ENCODE data around the gene FASTKD1.

The FASTKD1 gene

DNA sequence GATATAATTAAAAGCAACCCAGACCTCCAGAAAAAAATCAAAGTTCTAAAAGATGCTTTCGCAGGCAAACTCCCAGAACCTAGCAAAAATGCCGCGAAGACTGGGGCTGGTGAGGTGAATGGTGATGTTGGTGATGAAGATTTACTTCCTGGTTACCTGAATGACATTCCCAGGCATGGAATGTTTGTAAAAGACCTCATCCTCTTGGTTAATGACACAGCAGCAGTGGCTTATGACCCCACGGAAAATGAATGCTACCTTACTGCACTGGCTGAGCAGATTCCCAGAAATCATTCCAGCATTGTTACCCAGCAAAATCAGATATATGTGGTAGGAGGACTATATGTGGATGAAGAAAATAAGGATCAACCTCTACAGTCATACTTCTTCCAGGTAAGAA, 63.2 kb downstream of the FASTKD1 start (continued):
- no peak for TF ChIP-seq ZNF785 (tag by site-specific recombination; IDR thresholded peaks at IDR 0.05)
- TF ChIP-seq ZFHX2 (tag by site-specific recombination; conservative IDR thresholded peaks at IDR 0.05), result no peak
- TF ChIP-seq ZNF549 (tag by site-specific recombination; IDR thresholded peaks at IDR 0.05), result no peak
- TF ChIP-seq, protein P1, sequence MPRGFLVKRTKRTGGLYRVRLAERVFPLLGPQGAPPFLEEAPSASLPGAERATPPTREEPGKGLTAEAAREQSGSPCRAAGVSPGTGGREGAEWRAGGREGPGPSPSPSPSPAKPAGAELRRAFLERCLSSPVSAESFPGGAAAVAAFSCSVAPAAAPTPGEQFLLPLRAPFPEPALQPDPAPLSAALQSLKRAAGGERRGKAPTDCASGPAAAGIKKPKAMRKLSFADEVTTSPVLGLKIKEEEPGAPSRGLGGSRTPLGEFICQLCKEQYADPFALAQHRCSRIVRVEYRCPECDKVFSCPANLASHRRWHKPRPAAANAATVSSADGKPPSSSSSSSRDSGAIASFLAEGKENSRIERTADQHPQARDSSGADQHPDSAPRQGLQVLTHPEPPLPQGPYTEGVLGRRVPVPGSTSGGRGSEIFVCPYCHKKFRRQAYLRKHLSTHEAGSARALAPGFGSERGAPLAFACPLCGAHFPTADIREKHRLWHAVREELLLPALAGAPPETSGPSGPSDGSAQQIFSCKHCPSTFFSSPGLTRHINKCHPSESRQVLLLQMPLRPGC (tag by site-specific recombination; IDR thresholded peaks at IDR 0.05), result no peak
- TF ChIP-seq ZNF76 (tag by site-specific recombination; IDR thresholded peaks at IDR 0.05; ENCODE audit: borderline replicate concordance, low read depth), result no peak

DNA sequence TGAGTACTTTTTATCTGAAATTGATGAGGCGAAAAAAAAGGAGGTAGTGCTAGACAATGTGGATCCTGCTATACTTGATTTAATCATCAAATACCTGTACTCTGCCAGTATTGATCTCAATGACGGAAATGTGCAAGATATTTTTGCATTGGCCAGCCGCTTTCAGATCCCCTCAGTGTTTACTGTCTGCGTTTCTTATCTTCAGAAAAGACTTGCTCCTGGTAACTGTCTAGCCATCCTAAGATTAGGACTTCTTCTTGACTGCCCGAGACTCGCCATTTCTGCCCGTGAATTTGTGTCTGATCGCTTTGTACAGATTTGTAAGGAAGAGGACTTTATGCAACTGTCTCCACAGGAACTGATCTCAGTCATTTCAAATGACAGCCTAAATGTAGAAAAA, 63.7 kb downstream of the FASTKD1 start:
- ChIA-PET CTCF (interaction anchor here (1.1 kb wide), 1 partner anchor 18 kb away, joined by 5 read pairs; no protein-coding TSS in a partner anchor), POLR2A (no interaction called here)
- H3K27ac ChIP-seq (ENCODE audit: extremely low read depth, low read depth, low read length), result no peak overlapping the region
- H3K36me3 ChIP-seq (ENCODE audit: control insufficient read depth in 2 of 2, insufficient read depth in 1 of 2, low read length in 2 of 2), result no peaks in the 10 kb centered on the region
- H3K4me3 ChIP-seq (ENCODE audit: low read depth, low read length), result no peak overlapping the region
- TF ChIP-seq MYNN (tag by site-specific recombination; IDR thresholded peaks at IDR 0.05; ENCODE audit: borderline replicate concordance) (no peak), ZBTB17 (tag by site-specific recombination; IDR thresholded peaks at IDR 0.05) (peak; percentile 10; the same call in 1 of the 2 replicates)
- peaks cover 14% of the 10 kb centered on the region for H3K4me1 ChIP-seq (ENCODE audit: control insufficient read depth, insufficient read depth, low read length)
- no peaks in the 10 kb centered on the region for H3K9me3 ChIP-seq (ENCODE audit: control insufficient read depth, insufficient read depth, low read depth, low read length)

DNA sequence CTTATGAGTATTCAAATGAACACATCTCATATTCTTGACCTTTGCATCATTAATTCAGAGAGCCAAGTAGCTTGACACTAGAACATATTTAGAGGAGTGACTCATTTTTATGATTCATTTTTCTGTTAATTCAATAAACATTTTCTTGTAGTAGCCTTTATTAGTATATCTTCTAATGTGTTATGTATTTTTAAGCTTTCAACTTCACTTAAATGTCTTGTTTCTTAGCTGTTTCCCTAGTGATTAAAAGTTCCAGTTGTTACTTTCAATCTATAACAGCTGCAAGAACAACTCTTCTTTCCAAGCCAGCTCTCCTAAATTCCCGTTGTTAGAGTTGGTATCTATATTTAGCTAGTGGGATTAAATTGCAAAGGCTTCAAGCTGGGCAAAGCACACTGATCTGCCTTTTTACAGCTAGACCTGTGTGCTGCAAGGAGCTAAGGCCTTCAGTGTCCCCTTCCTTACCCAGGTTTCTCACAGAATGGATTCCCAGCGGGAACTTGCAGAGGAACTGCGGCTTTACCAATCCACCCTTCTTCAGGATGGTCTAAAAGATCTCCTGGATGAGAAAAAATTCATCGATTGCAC, 64.3 kb downstream of the FASTKD1 start, which contains the start of gene KLHL41:
TSS of gene KLHL41 (plus strand) at position 405 of the 588 bp plus-strand sequence. CDS start at position 482, 77 bp downstream.
- ChIA-PET POLR2A (no interaction called here), CTCF (interaction anchor here (0.5 to 1.1 kb wide), 2 partner anchors 19 to 30 kb away, joined by 3 to 5 read pairs; partner anchors contain the start of gene BBS5)
- Histone ChIP-seq H3K9me3 (ENCODE audit: control insufficient read depth, insufficient read depth, low read depth, low read length) (no peaks in the 10 kb centered on the region), H3K4me1 (ENCODE audit: control insufficient read depth, insufficient read depth, low read length) (peaks cover 14% of the 10 kb centered on the region), H3K27ac (ENCODE audit: extremely low read depth, low read depth, low read length) (no peak within 1 kb of the TSS), H3K36me3 (ENCODE audit: control insufficient read depth in 2 of 2, insufficient read depth in 1 of 2, low read length in 2 of 2) (peaks cover 0 to 4% of the 10 kb centered on the region in 2 experiments; a peak in 1 of 3 replicates), H3K4me3 (ENCODE audit: low read depth, low read length) (no peak within 1 kb of the TSS)
- TF ChIP-seq IKZF3 (tag by site-specific recombination; IDR thresholded peaks at IDR 0.05) (0 out of 2 replicates have a peak, but pooled peaks have one; percentile 31), ZIC2 (tag by site-specific recombination; IDR thresholded peaks at IDR 0.05) (peak; percentile 25; the same call in 1 of the 2 replicates), ZBTB17 (tag by site-specific recombination; IDR thresholded peaks at IDR 0.05) (peak; percentile 85), ZNF585B (tag by site-specific recombination; IDR thresholded peaks at IDR 0.05) (no peak), ZNF600 (tag by site-specific recombination; IDR thresholded peaks at IDR 0.05) (peak; percentile 87), ZNF24 (tag by site-specific recombination; IDR thresholded peaks at IDR 0.05) (0 out of 2 replicates have a peak, but pooled peaks have one; percentile 68), FEZF1 (tag by site-specific recombination; IDR thresholded peaks at IDR 0.05) (peak; percentile 49), ZNF776 (tag by site-specific recombination; IDR thresholded peaks at IDR 0.05; ENCODE audit: borderline replicate concordance) (no peak), TRIM28 (IDR thresholded peaks at IDR 0.05; ENCODE audit: borderline replicate concordance, low read length) (peak; percentile 89), ZNF596 (tag by site-specific recombination; IDR thresholded peaks at IDR 0.05) (0 out of 2 replicates have a peak, but pooled peaks have one; percentile 10), ZXDB (tag by site-specific recombination; IDR thresholded peaks at IDR 0.05) (0 out of 2 replicates have a peak, but pooled peaks have one; percentile 15), ZNF677 (tag by site-specific recombination; IDR thresholded peaks at IDR 0.05) (no peak)

DNA sequence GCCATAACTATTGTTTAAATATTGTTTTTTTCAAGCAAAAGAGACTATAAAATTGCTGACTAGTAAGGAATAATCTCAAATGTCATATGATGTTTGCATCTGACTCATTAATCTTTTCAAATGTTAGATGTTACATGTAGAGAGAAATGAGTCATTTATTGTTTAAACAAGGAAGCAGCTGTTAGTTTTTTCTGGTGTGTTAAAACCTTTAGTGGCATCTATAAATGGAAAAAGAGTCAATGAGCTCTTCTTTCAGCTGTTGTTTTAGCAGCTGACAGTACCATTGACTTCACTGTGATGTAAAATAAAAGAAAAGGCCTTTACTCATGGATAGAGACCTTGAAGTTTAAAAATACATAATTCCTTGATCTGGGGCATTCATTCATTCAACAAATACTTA, 66.0 kb downstream of the FASTKD1 start:
- CTCF ChIA-PET, result interaction anchor here (0.6 kb wide), 1 partner anchor 375 kb away, joined by 3 read pairs; no protein-coding TSS in a partner anchor
- Histone ChIP-seq H3K36me3 (ENCODE audit: control insufficient read depth in 2 of 2, insufficient read depth in 1 of 2, low read length in 2 of 2) (peaks cover 0 to 7% of the 10 kb centered on the region in 2 experiments; a peak in 1 of 3 replicates), H3K27ac (ENCODE audit: extremely low read depth, low read depth, low read length) (no peak overlapping the region), H3K4me3 (ENCODE audit: low read depth, low read length) (no peak overlapping the region), H3K4me1 (ENCODE audit: control insufficient read depth, insufficient read depth, low read length) (peaks cover 13% of the 10 kb centered on the region), H3K9me3 (ENCODE audit: control insufficient read depth, insufficient read depth, low read depth, low read length) (no peaks in the 10 kb centered on the region)
- POLR2A ChIA-PET, result interaction anchor here (0.6 kb wide), 1 partner anchor 1062 kb away, joined by 6 read pairs; no protein-coding TSS in a partner anchor
- TF ChIP-seq ZNF629 (tag by site-specific recombination; IDR thresholded peaks at IDR 0.05) (peak; percentile 84), TRIM28 (IDR thresholded peaks at IDR 0.05; ENCODE audit: borderline replicate concordance, low read length) (peak; percentile 56; the same call in 1 of the 2 replicates), SETDB1 (IDR thresholded peaks at IDR 0.05; ENCODE audit: insufficient read length, low read length) (peak; percentile 91), SP7 (tag by site-specific recombination; IDR thresholded peaks at IDR 0.05) (peak; percentile 20; the same call in 1 of the 2 replicates), ZNF626 (tag by site-specific recombination; IDR thresholded peaks at IDR 0.05) (0 out of 2 replicates have a peak, but pooled peaks have one; percentile 9), GLI4 (tag by site-specific recombination; IDR thresholded peaks at IDR 0.05) (no peak), FEZF1 (tag by site-specific recombination; IDR thresholded peaks at IDR 0.05) (peak; percentile 31; the same call in 1 of the 2 replicates), ZNF140 (tag by site-specific recombination; IDR thresholded peaks at IDR 0.05) (no peak)
- TF ChIP-seq, protein P2, sequence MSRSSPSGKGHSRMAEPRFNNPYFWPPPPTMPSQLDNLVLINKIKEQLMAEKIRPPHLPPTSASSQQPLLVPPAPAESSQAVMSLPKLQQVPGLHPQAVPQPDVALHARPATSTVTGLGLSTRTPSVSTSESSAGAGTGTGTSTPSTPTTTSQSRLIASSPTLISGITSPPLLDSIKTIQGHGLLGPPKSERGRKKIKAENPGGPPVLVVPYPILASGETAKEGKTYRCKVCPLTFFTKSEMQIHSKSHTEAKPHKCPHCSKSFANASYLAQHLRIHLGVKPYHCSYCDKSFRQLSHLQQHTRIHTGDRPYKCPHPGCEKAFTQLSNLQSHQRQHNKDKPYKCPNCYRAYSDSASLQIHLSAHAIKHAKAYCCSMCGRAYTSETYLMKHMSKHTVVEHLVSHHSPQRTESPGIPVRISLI (tag by site-specific recombination; IDR thresholded peaks at IDR 0.05), result peak; percentile 90
- TF ChIP-seq, protein P3, sequence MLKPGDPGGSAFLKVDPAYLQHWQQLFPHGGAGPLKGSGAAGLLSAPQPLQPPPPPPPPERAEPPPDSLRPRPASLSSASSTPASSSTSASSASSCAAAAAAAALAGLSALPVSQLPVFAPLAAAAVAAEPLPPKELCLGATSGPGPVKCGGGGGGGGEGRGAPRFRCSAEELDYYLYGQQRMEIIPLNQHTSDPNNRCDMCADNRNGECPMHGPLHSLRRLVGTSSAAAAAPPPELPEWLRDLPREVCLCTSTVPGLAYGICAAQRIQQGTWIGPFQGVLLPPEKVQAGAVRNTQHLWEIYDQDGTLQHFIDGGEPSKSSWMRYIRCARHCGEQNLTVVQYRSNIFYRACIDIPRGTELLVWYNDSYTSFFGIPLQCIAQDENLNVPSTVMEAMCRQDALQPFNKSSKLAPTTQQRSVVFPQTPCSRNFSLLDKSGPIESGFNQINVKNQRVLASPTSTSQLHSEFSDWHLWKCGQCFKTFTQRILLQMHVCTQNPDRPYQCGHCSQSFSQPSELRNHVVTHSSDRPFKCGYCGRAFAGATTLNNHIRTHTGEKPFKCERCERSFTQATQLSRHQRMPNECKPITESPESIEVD (tag by site-specific recombination; IDR thresholded peaks at IDR 0.05), result peak; percentile 87

Measured in HEK293 (cell line).